MM.1S (cell line): ENCODE data around the gene SLC35A1.

Experiments
- DNase-seq: peaks from one replicate; pipeline ENCODE4 v3.0.0-alpha.2; 2015
- H2AFZ ChIP-seq: fragments of 300-600 bp; sonication (generic); 2 replicates; pipeline ENCODE4 v1.6.0; 2016; ENCODE audit warnings: antibody characterized with exemption, low read length
- H3F3A ChIP-seq: fragments of 300-600 bp; sonication (generic); 2 replicates; pipeline ENCODE4 v1.6.1; 2016; ENCODE audit warnings: mild to moderate bottlenecking, antibody characterized with exemption, low read length, moderate library complexity, mixed read lengths; ENCODE audit not compliant: insufficient read depth
- H3K27ac ChIP-seq: fragments of 300-600 bp; sonication (generic); 2 replicates; pipeline ENCODE4 v1.5.1; 2016; ENCODE audit warnings: mild to moderate bottlenecking, low read length
- H3K27me3 ChIP-seq: fragments of 300-600 bp; sonication (generic); replicated peaks from 2 replicates; pipeline ENCODE4 v1.6.0; 2016; ENCODE audit warnings: low read length; ENCODE audit not compliant: insufficient read depth
- H3K36me3 ChIP-seq: fragments of 300-600 bp; sonication (generic); replicated peaks from 2 replicates; pipeline ENCODE4 v1.6.1; 2016; ENCODE audit warnings: mild to moderate bottlenecking, low read length, mixed read lengths; ENCODE audit not compliant: insufficient read depth
- H3K4me1 ChIP-seq: fragments of 300-600 bp; sonication (generic); 2 replicates; pipeline ENCODE4 v1.6.1; 2016; ENCODE audit warnings: low read length, mixed read lengths
- H3K4me2 ChIP-seq: fragments of 300-600 bp; sonication (generic); 2 replicates; pipeline ENCODE4 v1.6.0; 2016; ENCODE audit warnings: low read depth, low read length
- H3K4me3 ChIP-seq: fragments of 300-600 bp; sonication (generic); 2 replicates; pipeline ENCODE4 v1.5.1; 2016; ENCODE audit warnings: low read length, mixed read lengths
- H3K79me2 ChIP-seq: fragments of 300-600 bp; sonication (generic); 2 replicates; pipeline ENCODE4 v1.6.1; 2016; ENCODE audit warnings: mixed run types, low read length, mixed read lengths
- H3K9ac ChIP-seq: fragments of 300-600 bp; sonication (generic); 2 replicates; pipeline ENCODE4 v1.6.1; 2016; ENCODE audit warnings: low read length, mixed read lengths
- H3K9me2 ChIP-seq: fragments of 300-600 bp; sonication (generic); replicated peaks from 2 replicates; pipeline ENCODE4 v1.6.1; 2016; ENCODE audit warnings: mild to moderate bottlenecking, low read length, mixed read lengths; ENCODE audit not compliant: insufficient read depth
- H3K9me3 ChIP-seq: fragments of 300-600 bp; sonication (generic); replicated peaks from 2 replicates; pipeline ENCODE4 v1.6.1; 2016; ENCODE audit warnings: mild to moderate bottlenecking, low read length, mixed read lengths; ENCODE audit not compliant: insufficient read depth
- H4K20me1 ChIP-seq: fragments of 300-600 bp; sonication (generic); 2 replicates; pipeline ENCODE4 v1.6.1; 2016; ENCODE audit warnings: mild to moderate bottlenecking, low read length, moderate library complexity, mixed read lengths; ENCODE audit not compliant: insufficient read depth
- CTCF ChIP-seq: fragments of 300-600 bp; sonication (generic); IDR thresholded peaks from 2 replicates; pipeline ENCODE4 v1.5.1; 2016; ENCODE audit warnings: antibody characterized with exemption, low read length, mixed read lengths
- EZH2 ChIP-seq: fragments of 300-600 bp; sonication (generic); optimal IDR thresholded peaks from 2 replicates; pipeline ENCODE3; 2017; ENCODE audit warnings: low read depth, mild to moderate bottlenecking, antibody characterized with exemption, low read length, mixed read lengths
- EZH2phosphoT487 ChIP-seq: fragments of 300-600 bp; sonication (generic); IDR thresholded peaks from 2 replicates; pipeline ENCODE4 v1.6.1; 2018; ENCODE audit warnings: antibody characterized with exemption, low read length

The SLC35A1 gene

GRCh38 chr6:87472525-87473418 is at the start of gene SLC35A1:
Gene SLC35A1 (plus strand): TSS chr6:87472974. CDS start chr6:87473004, 30 bp downstream.
- peak within 1 kb of the TSS; percentile 81 for H3K9ac ChIP-seq
- H2AFZ ChIP-seq = peak within 1 kb of the TSS; percentile 97
- no peaks in the 10 kb centered on the region for H3K9me3 ChIP-seq
- no peaks in the 10 kb centered on the region for H3K36me3 ChIP-seq
- peak; percentile 79 for DNase-seq
- no peaks in the 10 kb centered on the region for H3K27me3 ChIP-seq
- H3K27ac ChIP-seq = peak within 1 kb of the TSS; percentile 63; the same call in 1 of the 2 replicates
- 0 out of 2 replicates have a peak, but pooled peaks cover 3% of the 10 kb centered on the region for H3K4me1 ChIP-seq
- H3K4me3 ChIP-seq = peak within 1 kb of the TSS; percentile 90
- no peaks in the 10 kb centered on the region for H4K20me1 ChIP-seq
- H3F3A ChIP-seq = no peaks in the 10 kb centered on the region
- peaks cover 33% of the 10 kb centered on the region for H3K79me2 ChIP-seq
- TF ChIP-seq EZH2phosphoT487 (no peak), EZH2 (no peak), CTCF (no peak)
- peak within 1 kb of the TSS; percentile 80 for H3K4me2 ChIP-seq
- no peaks in the 10 kb centered on the region for H3K9me2 ChIP-seq

GRCh38 chr6:87426789-87427188 is 46.0 kb upstream of the SLC35A1 start:
- no peak overlapping the region for H3K27ac ChIP-seq
- H3K27me3 ChIP-seq = no peaks in the 10 kb centered on the region
- H3K9me2 ChIP-seq = no peaks in the 10 kb centered on the region
- H4K20me1 ChIP-seq = no peaks in the 10 kb centered on the region
- no peak overlapping the region for H3K4me2 ChIP-seq
- no peak overlapping the region for H3K9ac ChIP-seq
- no peaks in the 10 kb centered on the region for H3K4me1 ChIP-seq
- H3K9me3 ChIP-seq = no peaks in the 10 kb centered on the region
- no peaks in the 10 kb centered on the region for H3F3A ChIP-seq
- no peak overlapping the region for H2AFZ ChIP-seq
- no peaks in the 10 kb centered on the region for H3K79me2 ChIP-seq
- H3K36me3 ChIP-seq = no peaks in the 10 kb centered on the region
- no peak for DNase-seq
- no peak for TF ChIP-seq EZH2phosphoT487
- TF ChIP-seq CTCF = no peak
- TF ChIP-seq EZH2 = no peak
- H3K4me3 ChIP-seq = no peak overlapping the region

GRCh38 chr6:87430499-87430898 is 42.3 kb upstream of the SLC35A1 start:
- H4K20me1 ChIP-seq = no peaks in the 10 kb centered on the region
- H3K36me3 ChIP-seq = no peaks in the 10 kb centered on the region
- H3K79me2 ChIP-seq = no peaks in the 10 kb centered on the region
- H3F3A ChIP-seq = no peaks in the 10 kb centered on the region
- no peak overlapping the region for H2AFZ ChIP-seq
- H3K9ac ChIP-seq = no peak overlapping the region
- H3K27me3 ChIP-seq = no peaks in the 10 kb centered on the region
- no peaks in the 10 kb centered on the region for H3K9me3 ChIP-seq
- no peak overlapping the region for H3K27ac ChIP-seq
- H3K4me3 ChIP-seq = no peak overlapping the region
- no peak overlapping the region for H3K4me2 ChIP-seq
- H3K4me1 ChIP-seq = no peaks in the 10 kb centered on the region
- no peak for TF ChIP-seq EZH2phosphoT487
- TF ChIP-seq CTCF = no peak
- TF ChIP-seq EZH2 = no peak
- H3K9me2 ChIP-seq = no peaks in the 10 kb centered on the region
- DNase-seq = peak; percentile 58
